GM12874 (cell line): ENCODE data around the gene CCDC116.

Experiments
- CTCF ChIP-seq: IDR thresholded peaks from 2 replicates; pipeline ENCODE4 v1.5.1; 2011; ENCODE audit warnings: low read depth, mild to moderate bottlenecking, control low read depth, low read length, moderate library complexity; ENCODE audit not compliant: insufficient read depth

The CCDC116 gene

DNA sequence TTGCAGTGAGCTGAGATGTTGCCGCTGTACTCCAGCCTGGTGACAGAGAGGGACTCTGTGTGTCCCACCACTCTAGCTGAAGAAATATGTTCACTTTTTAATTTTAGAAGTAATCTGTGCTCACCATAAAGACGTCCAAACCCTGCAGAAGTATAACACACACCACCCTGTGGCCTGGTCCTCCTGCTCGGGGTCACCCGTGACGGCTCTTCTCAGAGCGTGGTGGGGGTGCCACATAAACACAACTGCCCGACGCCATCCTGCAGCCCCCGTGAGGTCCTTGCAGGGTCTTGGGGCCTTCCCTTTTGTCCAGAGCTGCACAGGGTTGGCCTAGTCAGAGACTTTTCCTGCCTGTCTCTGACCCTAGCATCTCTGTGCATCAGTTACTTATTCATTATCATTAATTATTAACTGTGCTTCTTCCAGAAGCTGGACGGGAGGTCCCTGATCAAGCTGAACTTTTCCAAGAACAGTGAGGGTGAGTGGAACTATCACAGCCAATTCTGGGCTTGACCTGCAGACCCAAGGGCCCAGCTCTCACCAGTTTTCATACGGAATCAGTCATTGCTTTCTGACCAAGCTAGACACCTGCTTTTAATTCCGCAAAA lies 42.2 kb downstream of the CCDC116 start:
- no peak for TF ChIP-seq CTCF

- no peak for TF ChIP-seq CTCF
These were observed 45.3 kb downstream of the CCDC116 start for GRCh38 chr22:21677606-21678443.

DNA sequence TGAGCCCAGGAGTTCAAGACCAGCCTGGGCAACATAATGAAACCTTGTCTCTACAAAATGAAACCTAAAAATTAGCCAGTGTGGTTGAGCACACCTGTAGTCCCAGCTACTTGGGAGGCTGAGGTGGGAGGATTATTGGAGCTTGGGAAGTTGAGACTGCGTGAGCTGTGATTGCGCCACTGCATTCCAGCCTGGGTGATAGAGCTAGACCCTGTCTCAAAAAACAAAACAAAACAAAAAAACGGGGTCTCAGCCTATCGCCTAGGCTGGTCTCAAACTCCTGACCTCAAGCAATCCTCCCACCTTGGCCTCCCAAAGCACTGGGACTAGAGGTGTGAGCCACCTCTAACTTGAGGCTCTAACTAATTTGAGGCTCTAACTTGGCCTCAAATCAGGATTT lies 46.8 kb downstream of the CCDC116 start:
- no peak for TF ChIP-seq CTCF

GRCh38 chr22:21680830-21681565 lies 48.4 kb downstream of the CCDC116 start:
- TF ChIP-seq CTCF: no peak

GRCh38 chr22:21681566-21682370 lies 49.2 kb downstream of the CCDC116 start:
- no peak for TF ChIP-seq CTCF

- no peak for TF ChIP-seq CTCF
These were observed 50.0 kb downstream of the CCDC116 start for GRCh38 chr22:21682385-21683175.
